Right lobe of liver (tissue), 6 donors: ENCODE results near the gene MCHR1. TPM values are rescaled to one million over a fixed set of nuclear protein-coding genes. Genes with fewer than 3 reads are reported as not detected.
A peak's percentile ranks its signal among the peaks of the same experiment; 100 is the strongest.
"Not testable (repeated sequence)": the region's sequence is repeated elsewhere in the genome, so short reads cannot be mapped to it uniquely, and the experiment has no call there.

ENCODE experiments used
- ATAC-seq, 4 donors: fragments of 200-7000 bp; cut with Tn5 transposase; one replicate each; pipeline ENCODE4 v1.9.1; 2020; ENCODE audit warnings: mild to moderate bottlenecking in 4 of 4, moderate library complexity in 4 of 4
- DNase-seq, 3 donors: peaks; one replicate each; pipeline ENCODE4 v3.0.0-alpha.2; 2020
- H3K27ac ChIP-seq, 3 donors: fragments of 200-600 bp; one replicate each; pipeline ENCODE4 v1.8.0; 2022
- H3K27me3 ChIP-seq, 2 donors: fragments of 200-600 bp; one replicate each; pipeline ENCODE4 v1.8.0; 2022
- H3K36me3 ChIP-seq, 4 donors: fragments of 200-600 bp; sonication (generic) in 1 of 4; one replicate each; pipeline versions ENCODE4 v1.5.1 to v1.8.0; 2017 to 2022; ENCODE audit warnings: control low read depth in 1 of 4
- H3K4me1 ChIP-seq, 4 donors: fragments of 200-600 bp; sonication (generic) in 1 of 4; one replicate each; pipeline versions ENCODE4 v1.5.1 to v1.8.0; 2017 to 2022; ENCODE audit warnings: control low read depth in 1 of 4
- H3K4me3 ChIP-seq, 3 donors: fragments of 200-600 bp; one replicate each; pipeline ENCODE4 v1.8.0; 2022
- H3K9me3 ChIP-seq, 4 donors: fragments of 200-600 bp; sonication (generic) in 1 of 4; one replicate each; pipeline versions ENCODE4 v1.5.1 to v1.8.0; 2017 to 2022; ENCODE audit warnings: control low read depth in 1 of 4
- POLR2A ChIP-seq: fragments of 450-650 bp; IDR thresholded peaks from one replicate; pipeline ENCODE4 v1.6.1; 2017; ENCODE audit warnings: antibody characterized with exemption, mild to moderate bottlenecking
- WGBS: methylation state at CpG from one replicate; pipeline ENCODE4 v1.1.6; 2018; ENCODE audit warnings: low coverage, low lambda C conversion rate; ENCODE audit not compliant: insufficient coverage; ENCODE audit errors: missing lambda C conversion rate; 5-methylcytosine and 5-hydroxymethylcytosine counted together
- intact Hi-C, 2 donors: fragments of 100-400 bp; cut with DNase I; formaldehyde crosslinking; loops; one replicate each; pipeline versions ENCODE4 v1.11.2 to v1.14.1; 2022
- total RNA-seq, 6 experiments: library from RNA; depleted of rRNA in 2 of 6; stranded (reverse); fragments of >200 nt in 2 of 6; fragmentation: NEBNext Ultra II Directional in 3 of 6; extraction: Animal tissue kit (Norgen Biotek cat#: 25700) in 3 of 6; gene quantifications; one replicate each; pipeline versions ENCODE4 v1.1.0 to v1.2.4, GENCODE V29; 2016 to 2023
- TF ChIP-seq, protein P1 (sequence below), 4 donors: fragments of 200-600 bp in 3 of 4; fragments of 450-650 bp in 1 of 4; IDR thresholded peaks; one replicate each; pipeline versions ENCODE4 v1.5.1 to v1.8.0; 2016 to 2022; ENCODE audit warnings: antibody characterized with exemption in 4 of 4, mild to moderate bottlenecking in 2 of 4
- donor health status: DM: no; HTN: yes; CAD: no.
- donor health status: DM: no; HTN: no; CAD: no.
- donor health status: DM: no; HTN: no; CAD: no.
- donor health status: DM: no; HTN: yes; CAD: no.
- donor health status: DM: no; HTN: yes; CAD: no.

Gene MCHR1
- total RNA-seq, 6 experiments from 2014 or later, result 1.1 to 3.7 (median 1.9) TPM

DNA sequence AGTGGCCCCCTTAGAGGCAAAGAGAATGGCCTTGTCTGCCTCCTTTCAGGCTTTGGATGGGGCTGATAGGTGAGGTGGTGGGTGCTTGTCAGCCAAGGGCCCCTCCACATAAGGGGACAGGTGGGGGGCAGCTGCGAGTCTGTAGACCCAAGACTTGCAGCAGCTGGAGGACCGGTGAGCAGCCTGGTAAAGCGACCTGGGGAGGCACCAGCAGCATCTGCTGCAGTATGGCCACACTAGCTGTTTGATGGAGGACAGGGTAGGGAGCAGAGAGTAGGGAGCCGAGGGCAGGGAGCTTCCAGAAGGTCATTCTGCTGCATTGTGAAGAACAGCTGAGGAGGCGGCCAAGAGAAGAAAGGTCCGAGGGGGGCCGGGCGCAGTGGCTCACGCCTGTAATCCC lies 25.9 kb upstream of the MCHR1 start:
- Histone ChIP-seq H3K4me3 (no peak overlapping the region), H3K4me1 (peaks cover 0 to 21% (median 4%) of the 10 kb centered on the region in 4 donors), H3K9me3 (no peaks in the 10 kb centered on the region), H3K27me3 (no peaks in the 10 kb centered on the region), H3K36me3 (no peaks in the 10 kb centered on the region), H3K27ac (no peak overlapping the region)
- DNase-seq (no peak), ATAC-seq (no peak)
- TF ChIP-seq, protein P1, sequence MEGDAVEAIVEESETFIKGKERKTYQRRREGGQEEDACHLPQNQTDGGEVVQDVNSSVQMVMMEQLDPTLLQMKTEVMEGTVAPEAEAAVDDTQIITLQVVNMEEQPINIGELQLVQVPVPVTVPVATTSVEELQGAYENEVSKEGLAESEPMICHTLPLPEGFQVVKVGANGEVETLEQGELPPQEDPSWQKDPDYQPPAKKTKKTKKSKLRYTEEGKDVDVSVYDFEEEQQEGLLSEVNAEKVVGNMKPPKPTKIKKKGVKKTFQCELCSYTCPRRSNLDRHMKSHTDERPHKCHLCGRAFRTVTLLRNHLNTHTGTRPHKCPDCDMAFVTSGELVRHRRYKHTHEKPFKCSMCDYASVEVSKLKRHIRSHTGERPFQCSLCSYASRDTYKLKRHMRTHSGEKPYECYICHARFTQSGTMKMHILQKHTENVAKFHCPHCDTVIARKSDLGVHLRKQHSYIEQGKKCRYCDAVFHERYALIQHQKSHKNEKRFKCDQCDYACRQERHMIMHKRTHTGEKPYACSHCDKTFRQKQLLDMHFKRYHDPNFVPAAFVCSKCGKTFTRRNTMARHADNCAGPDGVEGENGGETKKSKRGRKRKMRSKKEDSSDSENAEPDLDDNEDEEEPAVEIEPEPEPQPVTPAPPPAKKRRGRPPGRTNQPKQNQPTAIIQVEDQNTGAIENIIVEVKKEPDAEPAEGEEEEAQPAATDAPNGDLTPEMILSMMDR (IDR thresholded peaks at IDR 0.05), result no peak
- no peak for TF ChIP-seq POLR2A
- WGBS, result 84% methylated on average over 7 of the region's 9 CpGs
- intact Hi-C loops, result no loop called here

DNA sequence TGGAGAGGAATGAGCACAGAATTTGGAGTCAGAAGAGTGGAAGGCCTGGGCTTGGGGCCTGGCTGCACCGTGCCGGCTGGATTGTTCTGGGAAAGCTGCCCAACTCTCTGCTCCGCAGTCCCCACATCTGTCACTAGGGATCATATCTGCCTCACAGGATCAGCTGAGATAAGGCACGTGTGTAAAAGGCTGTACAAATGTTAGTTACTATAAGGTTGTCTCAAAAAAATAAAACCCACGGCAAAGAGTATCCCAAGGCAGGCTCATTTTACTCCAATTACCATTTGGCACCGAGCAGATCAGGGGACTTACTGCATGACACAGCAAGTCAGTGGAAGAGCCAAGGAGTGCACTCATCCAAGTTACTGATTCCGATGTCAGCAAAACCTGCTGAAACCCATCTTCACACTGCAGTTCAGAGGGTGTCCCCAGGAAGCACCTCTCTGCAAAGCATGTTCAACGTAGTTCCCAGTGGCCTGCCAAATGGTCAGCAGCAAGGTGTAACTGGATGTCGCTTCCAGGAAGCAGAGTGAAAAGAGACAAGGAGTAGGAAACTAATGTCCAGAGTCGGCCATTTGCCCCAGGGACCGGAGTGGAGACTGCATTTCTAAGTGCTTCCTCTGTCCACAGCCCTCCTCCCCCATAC lies 24.6 kb upstream of the MCHR1 start:
- Histone ChIP-seq H3K9me3 (no peaks in the 10 kb centered on the region), H3K27me3 (no peaks in the 10 kb centered on the region), H3K4me3 (no peak overlapping the region), H3K27ac (peak overlapping the region; percentile 46 to 52 (median 50)), H3K36me3 (no peaks in the 10 kb centered on the region), H3K4me1 (peaks cover 0 to 21% (median 4%) of the 10 kb centered on the region in 4 donors)
- TF ChIP-seq, protein P1 (IDR thresholded peaks at IDR 0.05), result peak; percentile 39 to 53 (median 44)
- TF ChIP-seq POLR2A, result no peak
- intact Hi-C loops, result no loop called here
- 19% methylated on average over 10 of the region's 11 CpGs for WGBS
- peak; percentile 71 to 91 (median 89) for ATAC-seq
- peak; percentile 56 to 80 (median 69) for DNase-seq

DNA sequence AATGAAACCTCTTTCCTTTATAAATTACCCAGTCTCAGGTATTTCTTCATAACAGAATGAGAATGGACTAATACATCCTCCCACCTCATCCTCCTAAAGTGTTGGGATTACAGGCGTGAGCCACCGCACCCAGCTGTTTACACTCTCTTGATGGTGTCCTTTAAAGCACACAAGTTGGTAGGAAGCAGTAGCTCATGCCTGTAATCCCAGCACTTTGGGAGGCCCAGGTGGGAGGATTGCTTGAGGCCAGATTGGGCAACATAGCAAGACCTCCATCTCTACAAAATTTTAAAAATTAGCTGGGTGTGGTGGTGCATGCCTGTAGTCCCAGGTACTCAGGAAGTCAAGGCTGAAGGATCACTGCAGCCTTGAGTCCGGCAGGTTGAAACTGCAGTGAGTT lies 23.3 kb upstream of the MCHR1 start:
- intact Hi-C loops, H3K4me3 ChIP-seq, H3K27ac ChIP-seq, ATAC-seq, H3K27me3 ChIP-seq, H3K36me3 ChIP-seq, H3K9me3 ChIP-seq, DNase-seq: not testable (repeated sequence)
- H3K4me1 ChIP-seq, result peaks cover 0 to 21% (median 4%) of the 10 kb centered on the region in 4 donors
- WGBS, result 93% methylated on average over 3 of the region's 3 CpGs

- not testable (repeated sequence) for H3K27me3 ChIP-seq, H3K36me3 ChIP-seq, ATAC-seq
These were observed 22.6 kb upstream of the MCHR1 start for GRCh38 chr22:40656651-40657050.

DNA sequence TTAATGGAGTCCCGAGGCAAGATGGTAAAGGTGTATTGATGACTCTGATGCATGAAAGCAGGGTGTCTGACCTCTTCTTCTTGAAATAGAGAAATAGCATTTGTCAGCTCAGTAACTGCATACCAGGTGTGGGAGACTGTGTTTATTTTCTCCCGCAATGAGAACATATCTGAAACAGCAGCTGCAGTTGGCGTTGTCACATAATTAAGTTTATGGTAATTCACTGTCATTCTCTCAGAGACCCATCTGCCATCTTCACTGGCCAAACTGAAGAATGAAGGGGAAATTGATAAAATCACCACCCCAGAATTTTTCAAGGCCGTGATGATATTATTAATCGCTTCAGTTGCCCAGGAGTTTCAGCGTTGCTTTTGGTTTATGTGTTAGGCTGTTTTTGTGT lies 20.1 kb upstream of the MCHR1 start:
- H3K27me3 ChIP-seq, result no peaks in the 10 kb centered on the region
- intact Hi-C loops, result no loop called here
- H3K4me1 ChIP-seq, result peaks cover 0 to 14% (median 4%) of the 10 kb centered on the region in 4 donors
- ATAC-seq (no peak), DNase-seq (no peak)
- no peak for TF ChIP-seq POLR2A
- TF ChIP-seq, protein P1 (IDR thresholded peaks at IDR 0.05), result no peak
- H3K9me3 ChIP-seq, result no peaks in the 10 kb centered on the region
- no peak overlapping the region for H3K4me3 ChIP-seq
- H3K36me3 ChIP-seq, result no peaks in the 10 kb centered on the region
- WGBS, result 92% methylated on average over 6 of the region's 6 CpGs
- no peak overlapping the region for H3K27ac ChIP-seq

More at GRCh38 chr22:40656651-40657050, 22.6 kb upstream of the MCHR1 start:
- H3K9me3 ChIP-seq, DNase-seq, H3K4me3 ChIP-seq, H3K27ac ChIP-seq, intact Hi-C loops: not testable (repeated sequence)
- H3K4me1 ChIP-seq, result peaks cover 0 to 17% (median 4%) of the 10 kb centered on the region in 4 donors
- WGBS, result 81% methylated on average over 6 of the region's 10 CpGs
